ENCODE results near the gene PCSK6.

PCSK6 gene

DNA sequence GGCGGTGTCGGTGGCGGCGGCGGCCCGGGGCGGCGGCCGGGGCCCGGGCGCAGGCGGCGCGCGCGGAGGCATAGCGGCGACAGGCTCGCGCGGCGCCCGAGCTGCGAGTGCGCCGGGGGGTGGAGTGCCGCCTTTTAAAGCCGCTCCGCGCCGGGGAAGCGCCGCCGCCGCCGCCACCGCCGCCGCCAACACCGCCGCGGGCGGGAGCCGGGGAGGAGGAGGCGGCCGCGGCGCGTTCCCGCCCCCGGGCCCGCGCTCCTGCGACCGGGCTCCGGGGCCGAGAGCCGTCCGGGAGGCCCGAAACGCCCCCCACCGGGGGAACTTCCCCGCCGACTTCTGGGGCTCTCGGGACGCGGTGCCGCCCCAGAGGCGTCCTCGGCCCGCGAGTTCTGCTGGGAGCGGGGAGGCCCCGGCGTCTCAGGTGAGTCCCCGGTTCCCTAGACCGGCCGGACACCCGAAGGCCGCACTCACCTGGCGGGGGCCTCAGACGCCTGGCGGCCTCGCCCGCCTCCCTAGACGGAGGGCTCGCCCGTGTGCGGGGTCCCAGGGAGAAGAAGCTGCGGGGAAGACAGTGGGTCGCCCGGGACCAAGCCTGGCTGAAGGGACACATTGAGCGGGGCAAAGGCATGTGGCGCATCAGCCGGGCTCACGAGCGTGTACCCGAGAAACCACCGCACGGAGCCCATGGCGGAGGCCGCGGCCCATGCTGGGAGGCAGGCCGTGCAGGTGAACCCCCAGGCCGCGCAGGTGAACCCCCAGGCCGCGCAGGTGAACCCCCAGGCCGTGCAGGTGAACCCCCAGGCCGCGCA is at the start of gene PCSK6:
Gene PCSK6, minus strand, starts transcription at position 109 of the 809 bp plus-strand sequence. Its CDS starts 37 bp downstream, at position 72.
- peak; percentile 58 for DNase-seq

- no peak for DNase-seq
Observed at GRCh38 chr15:101538996-101539395, 49.5 kb upstream of the PCSK6 start.

DNA sequence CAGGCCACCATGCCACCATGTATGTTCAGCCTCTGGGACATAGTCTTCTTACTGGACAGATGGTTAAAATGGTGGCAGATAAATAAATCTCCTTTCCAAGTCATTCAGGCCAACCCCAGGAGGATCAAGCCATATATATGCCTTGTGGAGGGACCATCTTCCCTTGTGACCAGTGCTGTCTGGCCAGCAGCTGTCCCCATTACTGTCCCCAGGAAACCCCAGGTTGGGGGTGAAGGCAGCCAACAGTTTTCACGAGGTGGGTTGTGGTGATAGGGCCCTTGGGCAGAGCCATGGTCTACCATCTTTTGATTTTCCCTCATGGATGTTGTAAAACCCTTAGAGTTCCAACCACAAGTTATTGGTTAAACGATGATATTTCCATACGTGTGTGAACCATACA is 48.7 kb upstream of the PCSK6 start:
- DNase-seq = no peak

- no peak for DNase-seq
Observed at GRCh38 chr15:101537483-101538080, 48.1 kb upstream of the PCSK6 start.

GRCh38 chr15:101536875-101537405 is 47.4 kb upstream of the PCSK6 start:
- DNase-seq = no peak

- DNase-seq = no peak
Observed at GRCh38 chr15:101536166-101536874, 46.8 kb upstream of the PCSK6 start.

DNA sequence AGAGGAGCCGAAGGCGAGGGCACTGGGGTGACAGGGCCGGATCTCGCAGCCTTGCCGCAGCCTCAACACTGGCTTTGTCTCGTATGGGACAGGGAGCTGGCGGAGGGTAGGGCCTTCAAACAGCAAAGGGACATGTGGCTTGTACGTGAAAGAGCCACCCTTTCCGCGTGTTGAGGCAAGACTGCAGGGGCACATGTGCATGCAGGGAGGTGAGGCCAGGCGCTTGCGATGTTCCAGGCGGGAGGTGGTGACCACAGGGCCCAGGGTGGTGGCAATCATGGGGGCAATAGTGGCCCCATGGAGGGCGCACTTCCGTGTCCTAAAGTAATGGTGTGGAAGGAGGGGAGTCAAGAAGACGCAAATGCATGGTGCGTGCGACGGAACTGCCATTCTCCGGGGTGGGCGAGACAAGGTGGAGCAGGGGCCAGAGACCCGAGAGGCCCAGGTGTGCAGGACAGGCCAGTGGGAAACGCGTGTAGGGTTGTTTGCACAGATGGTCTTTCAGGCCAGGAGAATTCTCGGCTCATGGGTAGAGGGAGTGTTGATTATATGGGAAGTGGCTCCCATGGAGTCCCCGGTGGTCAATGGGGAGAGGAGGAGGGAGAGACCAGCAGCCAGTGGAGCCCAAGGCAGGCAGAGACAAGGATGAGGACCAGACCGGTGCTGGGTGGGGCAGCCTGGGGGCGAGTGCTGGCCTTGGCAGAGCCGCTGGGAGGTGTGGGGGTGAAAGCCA is 45.8 kb upstream of the PCSK6 start:
- no peak for DNase-seq

DNA sequence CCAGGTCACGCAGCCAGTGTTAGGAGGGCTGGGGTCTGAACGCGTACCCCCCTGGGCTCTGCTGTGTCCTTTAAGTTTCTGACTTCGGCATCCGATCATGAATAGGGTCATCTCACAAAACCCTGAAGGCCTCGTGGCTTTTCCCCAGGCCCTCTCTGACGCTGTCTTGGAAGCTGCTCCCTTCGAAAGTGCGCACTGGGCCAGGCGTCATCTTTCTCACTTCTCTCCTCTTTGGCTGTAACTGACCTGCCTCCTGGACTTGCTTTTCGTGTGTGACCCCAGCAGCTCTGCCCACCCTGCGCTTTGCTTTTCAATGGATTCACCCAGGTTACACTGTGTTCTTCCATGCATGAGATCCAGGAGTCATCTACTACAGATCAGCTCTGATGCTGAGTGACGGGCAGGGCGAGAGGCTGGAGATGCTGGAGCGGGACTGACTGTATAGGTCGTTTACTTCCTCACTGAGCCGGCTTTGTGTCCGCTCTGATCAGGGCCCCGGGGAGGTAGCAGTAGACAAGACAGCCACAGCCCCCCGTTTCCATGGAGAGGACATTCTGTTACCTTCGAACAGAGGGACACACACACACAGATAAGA is 45.0 kb upstream of the PCSK6 start:
- no peak for DNase-seq

DNA sequence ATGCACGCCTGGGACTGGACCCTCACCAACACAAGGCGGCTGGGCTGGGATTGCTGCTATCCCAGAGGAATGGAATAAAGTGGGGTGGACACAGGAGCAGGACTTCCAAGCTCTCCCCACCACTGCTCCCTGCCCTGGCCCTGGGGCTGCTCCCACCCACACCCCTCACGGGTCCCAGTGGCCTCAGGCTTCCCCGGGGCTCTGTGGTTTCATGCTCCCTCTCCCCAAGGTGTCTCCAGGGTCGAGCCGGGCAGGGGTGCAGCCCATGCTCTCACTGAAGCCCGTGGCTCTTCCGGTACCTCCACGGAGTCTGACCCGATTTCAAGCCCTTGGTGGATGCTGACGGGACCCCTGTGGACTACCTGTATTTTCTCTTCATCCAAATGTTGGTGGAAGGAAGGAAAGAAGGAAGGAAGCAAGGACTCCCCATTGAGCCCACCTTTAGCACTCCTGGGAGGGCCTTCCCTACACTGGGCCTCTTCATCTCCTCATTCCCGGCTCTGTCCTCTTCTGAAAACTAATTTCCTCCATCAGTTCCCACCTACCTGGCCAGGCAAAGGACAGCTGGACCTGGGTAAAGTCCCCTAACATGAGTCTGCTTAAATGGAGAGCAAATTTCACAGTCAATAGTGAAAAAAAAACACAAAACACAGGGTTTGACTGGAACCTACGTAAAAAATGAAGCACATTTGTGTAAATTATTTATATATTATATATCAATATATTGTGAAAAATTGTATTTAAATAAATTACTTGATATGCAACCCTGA is 44.0 kb upstream of the PCSK6 start:
- no peak for DNase-seq

DNA sequence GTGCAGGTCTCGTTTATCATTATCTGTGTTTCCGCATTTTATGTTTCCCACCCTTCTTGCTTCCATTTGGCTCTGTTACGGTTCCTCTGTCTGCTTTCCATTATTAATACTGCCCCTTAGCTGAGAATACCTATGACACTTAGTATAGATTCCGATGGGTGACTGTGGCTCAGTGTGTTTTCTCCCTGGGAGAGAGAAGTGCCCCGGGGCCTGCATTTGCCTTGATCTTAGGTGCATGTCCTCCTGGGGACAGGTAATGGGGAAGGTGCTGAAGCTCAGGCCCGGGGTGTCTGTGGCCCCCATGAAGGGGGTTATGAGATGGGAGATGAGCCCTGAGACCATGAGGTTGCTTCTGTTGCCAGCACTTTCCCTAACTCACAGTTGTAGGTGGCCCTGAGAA is 43.4 kb upstream of the PCSK6 start:
- DNase-seq = no peak

DNA sequence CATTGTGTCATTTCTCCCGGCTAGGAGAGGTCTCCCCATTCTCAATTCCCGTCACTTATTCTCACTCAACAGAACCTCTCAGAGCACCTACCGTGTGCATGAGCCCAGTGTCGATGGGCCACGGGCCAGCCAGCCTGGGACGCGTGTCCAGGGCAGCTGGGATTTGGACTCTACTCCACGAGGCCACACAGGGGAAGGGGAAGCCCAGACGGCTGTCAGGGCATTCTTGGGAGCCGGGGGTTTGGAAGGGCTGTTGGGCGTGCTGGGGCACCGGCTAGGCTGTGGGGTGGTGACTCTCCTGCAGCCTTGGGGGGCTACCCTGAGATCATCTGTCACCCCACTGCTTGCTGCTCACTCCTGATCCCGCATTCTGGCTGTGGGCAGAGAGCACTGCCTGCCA is 41.7 kb upstream of the PCSK6 start:
- DNase-seq = no peak

GRCh38 chr15:101530224-101530958 is 40.9 kb upstream of the PCSK6 start:
- no peak for DNase-seq

GRCh38 chr15:101528917-101529299 is 39.4 kb upstream of the PCSK6 start:
- DNase-seq = no peak

GRCh38 chr15:101528108-101528916 is 38.8 kb upstream of the PCSK6 start:
- peak; percentile 45 for DNase-seq

DNA sequence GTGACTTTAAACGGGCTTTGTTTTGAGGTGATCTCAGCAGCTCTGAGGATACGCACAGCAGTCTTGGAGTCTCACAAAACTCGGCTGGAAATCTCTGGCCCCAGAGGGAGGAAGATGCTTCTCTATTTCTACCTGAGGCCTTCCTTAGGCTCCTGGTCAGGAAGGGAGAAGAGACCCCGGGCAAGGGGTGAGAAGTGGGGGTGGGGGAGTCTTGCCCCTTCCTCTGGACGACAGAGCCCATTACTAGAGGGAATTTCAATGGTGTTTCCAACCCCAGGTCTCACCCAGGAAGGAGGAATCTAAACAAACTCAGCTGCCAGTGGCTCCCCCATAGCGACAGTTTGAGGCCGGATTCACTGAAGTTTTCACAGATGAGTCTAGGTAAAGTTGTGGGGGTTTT is 37.4 kb upstream of the PCSK6 start:
- no peak for DNase-seq

DNA sequence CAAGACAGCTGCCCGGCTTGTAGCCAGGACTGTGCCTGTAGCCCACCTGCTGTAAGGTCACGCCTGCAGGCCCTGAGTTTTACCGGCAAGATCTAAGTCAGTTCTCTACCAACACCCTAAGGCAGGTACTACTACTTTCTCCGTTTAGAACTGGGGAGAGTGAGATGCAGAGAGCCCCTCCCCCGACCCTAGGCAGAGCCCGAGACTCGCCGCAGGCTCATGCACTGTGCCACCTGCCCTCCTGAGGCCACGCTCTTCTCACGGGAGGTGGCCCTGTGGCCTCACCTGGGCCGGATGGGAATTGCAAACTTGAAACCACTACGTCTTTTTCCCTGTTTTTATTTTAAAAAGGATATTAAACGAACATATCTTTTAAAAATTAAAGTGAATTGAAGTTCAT is 36.9 kb upstream of the PCSK6 start:
- DNase-seq = no peak

DNA sequence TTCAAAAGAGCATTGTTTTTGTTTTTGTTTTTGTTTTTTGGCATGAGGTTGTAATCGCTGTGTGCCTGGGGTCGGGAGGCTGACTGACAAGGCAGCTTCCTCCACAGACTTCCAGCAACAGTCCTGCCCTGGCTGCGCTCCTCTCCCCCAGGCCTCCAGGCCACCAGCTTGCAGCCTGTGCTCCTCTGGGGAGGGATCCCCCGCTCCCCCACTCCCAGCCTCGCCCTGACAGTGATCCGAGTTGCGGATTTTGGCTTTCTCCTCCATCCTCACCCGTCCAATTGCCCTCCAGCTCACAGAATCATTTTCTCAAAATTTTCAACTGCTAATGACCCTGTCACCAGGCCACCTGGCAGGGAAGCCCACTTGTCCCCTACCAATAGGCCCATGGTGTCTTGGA is 36.5 kb upstream of the PCSK6 start:
- no peak for DNase-seq

GRCh38 chr15:101525087-101525669 is 35.7 kb upstream of the PCSK6 start:
- no peak for DNase-seq

GRCh38 chr15:101523560-101523940 is 34.0 kb upstream of the PCSK6 start:
- DNase-seq = no peak
